Measurements from ENCODE around the gene ERICH3. TPM values are rescaled to one million over a fixed set of nuclear protein-coding genes. Genes with fewer than 3 reads are reported as not detected.

ERICH3 gene
- total and polyA plus RNA-seq, 2 donors (not counting 1 experiment from before 2014, with no cell fraction given): 0.17 TPM; not detected in 1

GRCh38 chr1:74641876-74642275 lies 31.7 kb downstream of the ERICH3 start:
- TF ChIP-seq EZH2 (IDR thresholded peaks at IDR 0.05; ENCODE audit: low read length, missing control alignments) (no peak), CTCF (conservative IDR thresholded peaks at IDR 0.05 in 1 of 2, IDR thresholded peaks at IDR 0.05 in 1 of 2; ENCODE audit: low read depth in 1 of 2, low read length in 2 of 2) (no peak)
- no peak overlapping the region for H3K27ac ChIP-seq (ENCODE audit: insufficient read depth, low read length)
- no peak overlapping the region for H3K9ac ChIP-seq (ENCODE audit: insufficient read depth, low read length)
- H3K4me3 ChIP-seq (replicated peaks in 1 of 4; ENCODE audit: control extremely low read depth in 1 of 4, insufficient read depth in 1 of 4, low read depth in 3 of 4, low read length in 4 of 4): no peak overlapping the region
- no peaks in the 10 kb centered on the region for H3K36me3 ChIP-seq (ENCODE audit: control insufficient read depth, insufficient read depth, low read length)
- peak in 1 of 2 donors; percentile 87 for DNase-seq (ENCODE audit: low read depth in 2 of 2)
- no peaks in the 10 kb centered on the region for H3K27me3 ChIP-seq (ENCODE audit: control insufficient read depth, insufficient read depth, low read length)
- no peaks in the 10 kb centered on the region for H4K20me1 ChIP-seq (ENCODE audit: control insufficient read depth, extremely low read depth, insufficient read depth, low read length)
- H3K79me2 ChIP-seq (ENCODE audit: control insufficient read depth, insufficient read depth, low read length): no peaks in the 10 kb centered on the region
- H2AFZ ChIP-seq (ENCODE audit: low read length): no peak overlapping the region
- no peaks in the 10 kb centered on the region for H3K9me3 ChIP-seq (ENCODE audit: control insufficient read depth, insufficient read depth, low read depth, low read length)
- H3K4me1 ChIP-seq (ENCODE audit: control insufficient read depth, extremely low read depth, insufficient read depth, low read length): no peaks in the 10 kb centered on the region
- no peak overlapping the region for H3K4me2 ChIP-seq (ENCODE audit: extremely low read depth, insufficient read depth, low read length)

- no peak overlapping the region for H3K4me3 ChIP-seq (replicated peaks in 1 of 4; ENCODE audit: control extremely low read depth in 1 of 4, insufficient read depth in 1 of 4, low read depth in 3 of 4, low read length in 4 of 4)
- no peak overlapping the region for H3K4me2 ChIP-seq (ENCODE audit: extremely low read depth, insufficient read depth, low read length)
- no peaks in the 10 kb centered on the region for H3K4me1 ChIP-seq (ENCODE audit: control insufficient read depth, extremely low read depth, insufficient read depth, low read length)
- H2AFZ ChIP-seq (ENCODE audit: low read length): no peak overlapping the region
- no peaks in the 10 kb centered on the region for H3K36me3 ChIP-seq (ENCODE audit: control insufficient read depth, insufficient read depth, low read length)
- H3K9ac ChIP-seq (ENCODE audit: insufficient read depth, low read length): no peak overlapping the region
- H3K27me3 ChIP-seq (ENCODE audit: control insufficient read depth, insufficient read depth, low read length): no peaks in the 10 kb centered on the region
- H4K20me1 ChIP-seq (ENCODE audit: control insufficient read depth, extremely low read depth, insufficient read depth, low read length): no peaks in the 10 kb centered on the region
- H3K79me2 ChIP-seq (ENCODE audit: control insufficient read depth, insufficient read depth, low read length): no peaks in the 10 kb centered on the region
- TF ChIP-seq CTCF (conservative IDR thresholded peaks at IDR 0.05 in 1 of 2, IDR thresholded peaks at IDR 0.05 in 1 of 2; ENCODE audit: low read depth in 1 of 2, low read length in 2 of 2): no peak
- no peaks in the 10 kb centered on the region for H3K9me3 ChIP-seq (ENCODE audit: control insufficient read depth, insufficient read depth, low read depth, low read length)
- DNase-seq (ENCODE audit: low read depth in 2 of 2): peak in 1 of 2 donors; percentile 69
- no peak overlapping the region for H3K27ac ChIP-seq (ENCODE audit: insufficient read depth, low read length)
Observed at GRCh38 chr1:74641161-74641560, 32.4 kb downstream of the ERICH3 start.

GRCh38 chr1:74637296-74637695 lies 36.3 kb downstream of the ERICH3 start:
- Histone ChIP-seq H3K4me3 (replicated peaks in 1 of 4; ENCODE audit: control extremely low read depth in 1 of 4, insufficient read depth in 1 of 4, low read depth in 3 of 4, low read length in 4 of 4) (no peak overlapping the region), H4K20me1 (ENCODE audit: control insufficient read depth, extremely low read depth, insufficient read depth, low read length) (no peaks in the 10 kb centered on the region), H3K27me3 (ENCODE audit: control insufficient read depth, insufficient read depth, low read length) (no peaks in the 10 kb centered on the region), H3K9me3 (ENCODE audit: control insufficient read depth, insufficient read depth, low read depth, low read length) (no peaks in the 10 kb centered on the region), H3K9ac (ENCODE audit: insufficient read depth, low read length) (no peak overlapping the region), H2AFZ (ENCODE audit: low read length) (no peak overlapping the region), H3K27ac (ENCODE audit: insufficient read depth, low read length) (no peak overlapping the region), H3K4me1 (ENCODE audit: control insufficient read depth, extremely low read depth, insufficient read depth, low read length) (no peaks in the 10 kb centered on the region), H3K4me2 (ENCODE audit: extremely low read depth, insufficient read depth, low read length) (no peak overlapping the region), H3K36me3 (ENCODE audit: control insufficient read depth, insufficient read depth, low read length) (no peaks in the 10 kb centered on the region), H3K79me2 (ENCODE audit: control insufficient read depth, insufficient read depth, low read length) (no peaks in the 10 kb centered on the region)
- TF ChIP-seq CTCF (conservative IDR thresholded peaks at IDR 0.05 in 1 of 2, IDR thresholded peaks at IDR 0.05 in 1 of 2; ENCODE audit: low read depth in 1 of 2, low read length in 2 of 2): no peak
- no peak for TF ChIP-seq EZH2 (IDR thresholded peaks at IDR 0.05; ENCODE audit: low read length, missing control alignments)
- DNase-seq (ENCODE audit: low read depth in 2 of 2): peak in 1 of 2 donors; percentile 24
